ENCODE measurements around the gene TMEM87A.

TMEM87A gene

DNA sequence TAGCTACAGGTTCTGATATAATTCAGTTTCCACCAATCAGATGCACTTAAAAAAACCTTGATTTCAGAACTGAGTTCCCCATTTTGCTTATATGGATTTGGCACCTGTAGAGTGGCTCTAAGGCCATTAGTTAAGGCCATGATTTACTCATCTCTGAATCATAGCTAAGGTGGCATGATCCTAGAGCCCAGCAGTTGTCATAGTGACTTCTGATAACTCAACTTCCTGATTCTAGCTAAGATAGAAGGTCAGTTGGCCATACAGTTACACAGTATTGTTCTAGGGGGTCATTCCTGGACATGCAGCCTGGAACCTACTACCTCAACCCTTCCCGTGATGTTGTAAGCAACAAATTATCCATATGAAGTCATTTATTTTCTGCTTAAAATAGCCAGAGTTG is 15.9 kb upstream of the TMEM87A start:
- TF ChIP-seq, protein P1, sequence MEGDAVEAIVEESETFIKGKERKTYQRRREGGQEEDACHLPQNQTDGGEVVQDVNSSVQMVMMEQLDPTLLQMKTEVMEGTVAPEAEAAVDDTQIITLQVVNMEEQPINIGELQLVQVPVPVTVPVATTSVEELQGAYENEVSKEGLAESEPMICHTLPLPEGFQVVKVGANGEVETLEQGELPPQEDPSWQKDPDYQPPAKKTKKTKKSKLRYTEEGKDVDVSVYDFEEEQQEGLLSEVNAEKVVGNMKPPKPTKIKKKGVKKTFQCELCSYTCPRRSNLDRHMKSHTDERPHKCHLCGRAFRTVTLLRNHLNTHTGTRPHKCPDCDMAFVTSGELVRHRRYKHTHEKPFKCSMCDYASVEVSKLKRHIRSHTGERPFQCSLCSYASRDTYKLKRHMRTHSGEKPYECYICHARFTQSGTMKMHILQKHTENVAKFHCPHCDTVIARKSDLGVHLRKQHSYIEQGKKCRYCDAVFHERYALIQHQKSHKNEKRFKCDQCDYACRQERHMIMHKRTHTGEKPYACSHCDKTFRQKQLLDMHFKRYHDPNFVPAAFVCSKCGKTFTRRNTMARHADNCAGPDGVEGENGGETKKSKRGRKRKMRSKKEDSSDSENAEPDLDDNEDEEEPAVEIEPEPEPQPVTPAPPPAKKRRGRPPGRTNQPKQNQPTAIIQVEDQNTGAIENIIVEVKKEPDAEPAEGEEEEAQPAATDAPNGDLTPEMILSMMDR (IDR thresholded peaks at IDR 0.05; ENCODE audit: insufficient read depth, low read depth, low read length, missing control alignments), result no peak
- DNase-seq (ENCODE audit: low read depth), result no peak
- no peak overlapping the region for H3K4me3 ChIP-seq (ENCODE audit: low read depth, low read length)

GRCh38 chr15:42287931-42288330 is 14.7 kb upstream of the TMEM87A start:
- no peak overlapping the region for H3K4me3 ChIP-seq (ENCODE audit: low read depth, low read length)
- TF ChIP-seq, protein P1 (IDR thresholded peaks at IDR 0.05; ENCODE audit: insufficient read depth, low read depth, low read length, missing control alignments), result no peak
- DNase-seq (ENCODE audit: low read depth), result no peak

- TF ChIP-seq, protein P1 (IDR thresholded peaks at IDR 0.05; ENCODE audit: insufficient read depth, low read depth, low read length, missing control alignments), result no peak
- DNase-seq (ENCODE audit: low read depth), result no peak
These were observed 13.3 kb upstream of the TMEM87A start for GRCh38 chr15:42286445-42287029.

DNA sequence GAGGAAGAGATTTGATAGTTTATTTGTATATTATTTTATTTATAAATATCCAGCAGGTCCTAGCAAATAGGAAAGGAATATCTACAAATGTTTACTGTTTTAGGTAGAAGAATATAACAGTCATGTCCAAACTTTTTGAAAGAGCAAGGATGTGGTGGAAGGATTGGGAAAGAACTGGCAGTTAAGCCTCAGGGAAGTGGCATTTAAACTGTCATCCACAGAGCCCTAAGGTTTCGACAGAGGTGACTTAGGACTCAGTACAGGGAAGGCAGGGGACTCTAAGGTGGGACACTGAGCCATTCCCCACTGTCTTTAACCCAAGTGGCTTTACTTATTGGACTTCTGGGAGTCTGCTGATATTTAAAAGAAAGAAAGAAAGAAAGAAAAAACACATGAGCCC is 11.8 kb upstream of the TMEM87A start:
- TF ChIP-seq, protein P1 (IDR thresholded peaks at IDR 0.05; ENCODE audit: insufficient read depth, low read depth, low read length, missing control alignments), result no peak
- no peak for DNase-seq (ENCODE audit: low read depth)

More at GRCh38 chr15:42286445-42287029, 13.3 kb upstream of the TMEM87A start:
- no peak overlapping the region for H3K4me3 ChIP-seq (ENCODE audit: low read depth, low read length)

DNA sequence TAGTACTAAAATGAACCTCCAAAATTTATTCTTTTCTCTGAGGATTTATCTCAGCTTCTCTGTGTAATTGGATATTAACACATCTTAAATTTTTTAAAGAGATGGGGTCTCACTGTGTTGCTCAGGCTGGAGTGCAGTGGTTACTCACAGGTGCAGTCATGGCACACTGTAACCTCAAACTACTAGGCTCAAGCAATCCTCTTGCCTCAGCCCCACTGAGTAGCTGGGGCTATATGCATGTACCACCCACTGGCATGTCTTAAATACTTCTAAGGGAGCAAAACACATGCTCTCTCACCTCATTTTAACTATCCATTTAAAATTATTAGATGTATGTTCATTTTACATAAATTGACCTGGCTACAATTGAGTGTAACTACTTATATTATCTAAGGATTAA is 11.3 kb upstream of the TMEM87A start:
- no peak for DNase-seq (ENCODE audit: low read depth)
- H3K4me3 ChIP-seq (ENCODE audit: low read depth, low read length), result no peak overlapping the region
- TF ChIP-seq, protein P1 (IDR thresholded peaks at IDR 0.05; ENCODE audit: insufficient read depth, low read depth, low read length, missing control alignments), result no peak

More for the DNA sequence above, 11.8 kb upstream of the TMEM87A start:
- H3K4me3 ChIP-seq (ENCODE audit: low read depth, low read length), result no peak overlapping the region

GRCh38 chr15:42283671-42284070 is 10.4 kb upstream of the TMEM87A start:
- H3K4me3 ChIP-seq (ENCODE audit: low read depth, low read length), result no peak overlapping the region
- TF ChIP-seq, protein P1 (IDR thresholded peaks at IDR 0.05; ENCODE audit: insufficient read depth, low read depth, low read length, missing control alignments), result no peak
- DNase-seq (ENCODE audit: low read depth), result no peak

DNA sequence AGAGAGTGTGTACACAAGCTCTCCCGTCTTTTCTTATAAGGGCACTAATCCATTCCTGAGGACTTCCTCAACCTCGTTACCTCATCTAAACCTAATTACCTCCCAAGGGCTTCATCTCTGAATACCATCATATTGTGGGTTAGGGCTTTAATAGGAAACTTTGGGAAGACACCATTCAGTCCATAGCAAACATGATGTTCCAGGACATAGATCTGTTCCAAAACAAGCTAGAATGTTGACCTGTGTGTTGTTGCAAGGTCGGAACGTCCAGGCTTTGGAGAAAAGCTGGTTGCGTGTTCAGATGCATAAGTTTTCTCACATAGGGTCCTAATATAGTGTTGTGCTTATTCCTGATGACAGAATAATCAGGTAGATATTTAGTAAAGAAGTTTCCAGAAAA is 9.7 kb upstream of the TMEM87A start:
- no peak for DNase-seq (ENCODE audit: low read depth)
- TF ChIP-seq, protein P1 (IDR thresholded peaks at IDR 0.05; ENCODE audit: insufficient read depth, low read depth, low read length, missing control alignments), result no peak
- H3K4me3 ChIP-seq (ENCODE audit: low read depth, low read length), result no peak overlapping the region

All from GM12865 (cell line).